Stimulated activated CD8-positive, alpha-beta memory T cell treated with anti-CD3 and anti-CD28 coated beads, Interleukin-12 subunit alpha, Interleukin-12 subunit beta, amount 100 ng/mL, for 4 hours (primary cell): ENCODE measurements around the gene DENND1B.

Experiments
- DNase-seq: peaks from one replicate; pipeline ENCODE4 v3.0.0-alpha.2; 2020; ENCODE audit warnings: low read depth

Gene DENND1B

GRCh38 chr1:197466813-197467212 lies 308.5 kb downstream of the DENND1B start:
- DNase-seq, result no peak

GRCh38 chr1:197465528-197466327 lies 309.6 kb downstream of the DENND1B start:
- DNase-seq, result no peak

GRCh38 chr1:197464044-197464443 lies 311.2 kb downstream of the DENND1B start:
- DNase-seq, result no peak

- DNase-seq, result no peak
These were observed 312.1 kb downstream of the DENND1B start for GRCh38 chr1:197463142-197463541.

GRCh38 chr1:197462539-197462938 lies 312.7 kb downstream of the DENND1B start:
- no peak for DNase-seq
